ELF-1 (cell line): ENCODE measurements around the gene C2orf92.

Experiments
- DNase-seq: peaks from one replicate; pipeline ENCODE4 v3.0.0-alpha.2; 2016; ENCODE audit warnings: low read depth, low spot score

The C2orf92 gene

DNA sequence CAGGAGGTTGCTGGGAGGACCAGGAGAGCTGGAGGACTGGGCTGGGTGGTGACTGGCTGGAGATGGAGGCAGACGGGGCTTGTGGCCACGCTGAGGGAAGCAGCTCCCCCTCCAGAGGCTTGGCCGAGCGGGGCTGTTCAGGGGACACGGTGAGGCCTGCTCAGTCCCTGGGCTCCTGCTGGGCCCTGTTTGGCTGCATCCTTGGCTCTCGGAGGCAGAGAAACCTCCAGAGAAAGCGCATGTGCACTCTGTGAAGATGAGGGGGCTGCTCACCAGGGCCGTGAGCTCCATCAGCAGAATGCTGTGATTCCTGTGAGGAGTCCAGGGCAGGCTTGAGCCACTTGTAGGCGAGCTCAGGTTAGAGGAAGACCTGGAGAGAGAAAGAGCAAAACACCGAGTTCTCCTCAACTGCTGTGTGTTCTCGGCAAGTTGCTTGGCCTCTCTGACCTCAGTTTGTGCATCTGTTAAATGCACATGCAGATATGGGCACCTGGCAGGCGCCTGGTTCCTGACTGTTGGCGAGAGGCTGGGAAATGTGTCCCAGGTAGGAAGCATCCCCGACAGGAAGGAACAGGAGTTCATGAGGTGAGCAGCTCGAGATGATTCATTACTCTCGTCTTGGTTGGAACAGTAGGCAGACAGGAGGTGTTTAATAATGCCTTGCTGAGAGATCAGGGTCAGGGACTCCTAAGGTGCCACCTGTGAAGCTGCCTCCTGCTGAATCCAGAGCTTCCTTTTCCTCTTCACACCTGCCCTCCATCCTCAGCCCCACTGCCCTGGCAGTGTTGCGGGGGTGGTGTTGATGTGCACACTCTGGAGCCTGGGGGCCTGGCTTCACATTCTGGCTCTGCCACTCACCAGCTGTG, 44.8 kb downstream of the C2orf92 start:
- DNase-seq, result no peak

- DNase-seq, result no peak
Measured at GRCh38 chr2:97714950-97715652, 45.6 kb downstream of the C2orf92 start.

- no peak for DNase-seq
Measured at GRCh38 chr2:97715951-97716694, 46.6 kb downstream of the C2orf92 start.

DNA sequence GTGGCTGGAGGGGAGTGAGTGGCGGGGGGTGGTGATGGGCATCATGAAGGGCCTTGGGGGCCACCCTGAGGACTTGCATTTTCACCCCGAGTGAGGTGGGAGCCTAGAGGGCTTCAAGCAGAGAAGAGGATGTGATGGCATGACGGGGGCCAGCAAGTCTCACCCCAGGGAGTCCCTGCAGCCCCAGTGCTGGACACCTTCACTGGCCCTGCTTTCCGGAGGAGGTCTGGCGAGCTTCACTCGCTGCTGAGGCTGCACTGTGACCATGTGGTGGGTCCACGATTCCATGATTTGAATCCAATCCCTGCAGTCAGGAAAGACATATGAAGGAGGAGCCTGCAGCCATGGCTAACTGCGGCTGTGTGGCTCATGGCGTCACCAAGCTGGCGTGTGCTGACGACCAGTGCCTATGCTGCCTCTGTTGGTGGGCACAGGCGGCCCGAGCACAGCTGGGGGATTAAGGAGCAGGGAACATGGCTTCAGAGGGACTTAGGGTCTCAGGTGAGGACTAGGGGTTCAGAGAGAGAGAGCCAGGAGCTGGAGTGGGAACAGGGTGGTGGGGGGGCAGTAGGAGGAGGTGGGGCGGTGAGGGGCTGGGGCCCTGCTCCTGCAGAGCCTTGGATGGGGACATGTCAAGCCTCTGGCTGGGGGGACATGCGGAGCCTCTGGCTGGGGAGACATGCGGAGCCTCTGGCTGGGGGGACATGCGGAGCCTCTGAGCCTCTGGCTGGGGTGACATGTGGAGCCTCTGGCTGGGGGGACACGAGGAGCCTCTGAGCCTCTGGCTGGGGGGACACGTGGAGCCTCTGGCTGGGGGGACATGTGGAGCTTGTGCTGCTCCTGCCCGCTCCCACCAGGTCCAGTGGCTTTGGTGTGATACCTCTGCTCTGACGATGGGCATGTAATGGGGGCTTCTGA, 47.4 kb downstream of the C2orf92 start:
- DNase-seq, result no peak

DNA sequence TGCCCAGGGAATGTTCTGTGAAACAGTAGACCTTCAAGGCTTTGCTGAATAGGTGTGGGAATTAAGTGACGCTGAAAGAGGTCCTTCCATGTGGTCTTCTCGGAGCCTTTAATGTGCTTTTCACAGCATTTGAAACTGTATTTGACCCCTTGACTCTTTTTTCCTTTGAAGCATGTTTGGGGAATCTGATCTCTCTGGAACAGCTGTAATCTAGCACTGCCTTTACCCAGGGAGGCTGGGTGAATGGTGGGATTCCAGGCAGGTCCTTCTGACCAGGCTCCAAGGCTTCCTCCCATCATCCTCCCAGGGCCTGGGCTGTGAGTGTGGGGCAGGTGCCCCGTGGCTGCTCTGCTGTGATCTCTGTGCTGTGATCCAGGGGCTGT, 48.1 kb downstream of the C2orf92 start:
- no peak for DNase-seq

DNA sequence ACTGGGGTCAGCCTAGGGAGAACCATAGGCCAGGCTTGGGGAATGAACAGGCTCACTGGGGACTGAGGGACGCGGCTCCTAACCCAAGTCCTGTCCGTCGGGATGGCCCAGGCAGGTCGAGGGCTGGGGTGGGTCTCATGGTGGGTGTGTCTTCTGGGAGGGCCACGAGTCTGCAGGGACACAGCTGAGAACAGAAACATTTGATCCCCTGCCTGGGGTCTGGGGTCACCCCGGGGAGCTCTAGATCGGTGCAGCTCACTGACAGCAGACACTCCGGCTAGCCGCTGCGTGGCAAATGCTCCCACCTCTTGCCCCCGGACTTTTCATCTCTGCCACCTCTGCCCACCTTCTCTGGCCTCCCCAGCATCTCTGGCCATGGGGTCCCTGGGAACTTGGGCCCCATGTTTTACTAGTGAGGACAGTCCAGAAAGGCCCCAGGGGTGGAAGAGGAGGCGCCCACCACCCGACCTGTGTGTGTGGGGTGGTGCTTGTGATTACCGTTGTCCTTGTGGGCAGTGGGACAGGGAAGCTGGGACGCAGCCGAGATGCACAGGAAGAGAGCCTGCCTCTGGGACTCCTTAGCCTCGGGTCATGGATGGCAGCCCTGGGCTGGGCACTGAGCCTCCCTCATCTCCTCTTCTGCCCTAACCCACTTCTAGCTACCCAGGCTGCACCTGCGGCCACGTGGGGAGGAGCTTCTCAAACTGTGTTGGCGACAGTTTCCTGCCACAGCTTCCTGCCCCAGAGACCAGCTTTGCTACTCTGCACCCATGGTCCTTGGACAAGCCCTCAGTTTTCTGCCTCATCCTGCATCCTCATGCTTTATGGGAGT, 48.8 kb downstream of the C2orf92 start:
- no peak for DNase-seq

GRCh38 chr2:97718942-97719341, 49.4 kb downstream of the C2orf92 start:
- no peak for DNase-seq

GRCh38 chr2:97719362-97720155, 50.0 kb downstream of the C2orf92 start:
- no peak for DNase-seq

DNA sequence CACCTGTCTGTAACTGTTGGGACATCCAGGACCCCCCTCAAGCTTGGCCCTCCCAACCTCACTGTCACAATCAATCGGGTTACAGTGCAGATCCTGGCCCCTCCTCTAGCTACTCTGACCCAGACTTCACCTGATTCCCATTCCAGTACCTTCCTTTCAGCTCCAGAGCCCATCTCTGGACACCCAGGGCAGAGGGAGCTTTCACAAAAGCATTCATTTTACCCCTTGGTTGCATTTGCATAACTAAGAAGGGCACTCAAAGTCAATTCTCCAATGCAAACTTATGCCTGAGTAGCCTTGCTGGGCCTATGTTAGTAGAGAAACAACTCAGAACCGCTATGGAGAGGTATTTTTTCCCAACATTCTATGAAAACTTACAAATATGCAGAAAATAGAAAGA, 51.2 kb downstream of the C2orf92 start:
- DNase-seq, result no peak

- DNase-seq, result no peak
Measured at GRCh38 chr2:97722227-97722626, 52.7 kb downstream of the C2orf92 start.

GRCh38 chr2:97723156-97724072, 53.9 kb downstream of the C2orf92 start:
- no peak for DNase-seq

DNA sequence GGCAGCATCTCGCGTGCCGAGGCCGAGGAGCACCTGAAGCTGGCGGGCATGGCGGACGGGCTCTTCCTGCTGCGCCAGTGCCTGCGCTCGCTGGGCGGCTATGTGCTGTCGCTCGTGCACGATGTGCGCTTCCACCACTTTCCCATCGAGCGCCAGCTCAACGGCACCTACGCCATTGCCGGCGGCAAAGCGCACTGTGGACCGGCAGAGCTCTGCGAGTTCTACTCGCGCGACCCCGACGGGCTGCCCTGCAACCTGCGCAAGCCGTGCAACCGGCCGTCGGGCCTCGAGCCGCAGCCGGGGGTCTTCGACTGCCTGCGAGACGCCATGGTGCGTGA, 54.5 kb downstream of the C2orf92 start:
- DNase-seq, result no peak

- no peak for DNase-seq
Measured at GRCh38 chr2:97724501-97724900, 55.0 kb downstream of the C2orf92 start.

- DNase-seq, result no peak
Measured at GRCh38 chr2:97724946-97725688, 55.6 kb downstream of the C2orf92 start.

DNA sequence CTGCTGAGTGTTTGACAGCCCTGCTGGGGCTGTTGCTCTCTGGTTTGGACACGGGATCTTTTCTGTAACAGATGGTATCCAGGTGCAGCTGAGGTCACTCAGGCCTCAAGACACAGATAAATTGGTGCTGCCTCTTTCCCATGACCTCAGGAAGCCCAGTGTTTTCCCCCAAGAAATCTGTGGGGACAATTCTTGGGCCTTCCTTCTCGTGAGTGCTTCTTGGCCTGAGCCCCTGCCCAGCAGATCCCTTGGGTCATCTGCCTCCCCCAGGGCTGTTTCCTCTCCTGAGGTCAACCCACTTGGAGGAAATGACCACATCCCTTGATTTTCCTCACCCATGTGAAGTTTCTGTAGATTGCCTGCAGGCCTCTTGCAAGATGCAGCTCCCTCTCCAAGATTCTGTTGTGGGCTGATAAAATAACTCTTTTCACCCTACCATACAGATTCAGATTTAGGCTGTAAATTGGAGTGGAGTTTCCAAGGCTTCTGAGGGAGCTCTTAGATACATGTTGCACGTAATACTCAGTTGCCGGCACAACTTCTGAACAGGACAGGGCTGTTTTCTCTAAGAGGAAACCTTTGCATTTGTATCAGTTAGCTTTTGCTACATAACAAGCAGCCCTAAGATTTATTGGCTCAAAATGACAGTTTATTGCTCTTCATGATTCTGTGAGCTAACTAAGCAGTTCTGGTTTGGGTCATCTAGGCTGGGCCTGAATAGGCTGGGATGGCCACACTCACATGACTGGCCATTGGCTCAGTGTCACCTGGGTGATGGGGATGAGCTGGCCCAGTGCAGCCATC, 57.0 kb downstream of the C2orf92 start:
- no peak for DNase-seq

DNA sequence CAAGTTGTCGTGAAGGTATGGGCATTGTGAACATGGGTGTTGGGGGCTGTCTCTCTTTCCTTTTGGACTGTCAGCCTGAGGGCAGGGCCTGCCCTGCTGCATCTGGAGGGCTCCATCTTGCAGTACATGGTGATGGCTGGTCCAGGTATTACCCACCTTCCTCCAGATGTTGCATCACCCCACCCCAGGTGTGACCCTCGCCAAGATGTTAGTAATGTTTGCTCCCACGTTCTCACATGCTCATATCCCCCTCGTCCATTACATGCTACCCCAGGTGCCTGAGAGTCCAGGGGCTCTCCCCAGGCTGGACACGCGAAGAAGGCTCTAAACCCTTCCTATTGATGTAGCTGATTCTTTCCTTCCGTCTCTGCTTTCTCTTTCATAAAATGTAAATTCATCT, 57.8 kb downstream of the C2orf92 start:
- no peak for DNase-seq

DNA sequence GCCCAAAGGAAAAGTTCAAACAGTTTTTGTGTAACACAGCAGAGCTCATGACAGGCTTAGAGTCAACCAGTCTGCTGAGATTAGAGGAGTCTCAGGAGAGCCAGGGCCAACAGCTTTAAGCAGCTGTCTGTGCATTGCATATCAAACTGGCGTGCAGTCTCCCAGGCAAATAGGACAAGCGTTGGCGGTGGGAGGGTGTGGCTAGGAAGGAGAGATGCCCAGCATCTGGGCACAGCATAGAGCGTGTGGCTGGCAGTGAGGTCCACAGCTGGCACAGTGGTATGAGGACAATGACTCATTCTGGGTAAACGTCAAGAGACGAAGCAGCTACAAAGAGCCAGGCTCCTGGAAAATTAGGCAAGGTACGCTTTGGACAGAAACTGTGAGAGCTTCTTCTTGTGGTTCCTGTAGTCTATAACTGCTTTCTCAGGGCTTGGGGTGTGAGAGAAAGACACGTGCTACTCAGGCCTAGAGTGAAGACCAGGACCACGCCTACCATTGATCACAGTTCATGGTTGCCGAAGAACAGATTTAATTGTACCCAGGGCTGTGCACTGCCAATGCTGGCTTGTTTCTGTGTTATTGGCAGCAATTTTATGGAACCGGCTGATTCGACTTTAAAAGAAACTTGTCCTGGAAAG, 58.7 kb downstream of the C2orf92 start:
- no peak for DNase-seq
